ENCODE measurements around the gene LAMB3.

- TF ChIP-seq CTCF (IDR thresholded peaks at IDR 0.05) (no peak), POLR2AphosphoS5 (IDR thresholded peaks at IDR 0.05) (no peak)
Measured at GRCh38 chr1:209629621-209630382, 22.4 kb downstream of the LAMB3 start.
